AG20443 (cell line): Measurements from ENCODE around the gene CHID1.
A peak's percentile ranks its signal among the peaks of the same experiment; 100 is the strongest.

Source experiments
- DNase-seq: peaks from one replicate; pipeline ENCODE4 v3.0.0; 2012; ENCODE audit warnings: low spot score, mixed read lengths

Gene CHID1

GRCh38 chr11:910044-910588 lies 494 bp downstream of the CHID1 start:
- DNase-seq = peak; percentile 42

GRCh38 chr11:909406-909805 lies 1.2 kb downstream of the CHID1 start:
- DNase-seq = no peak

DNA sequence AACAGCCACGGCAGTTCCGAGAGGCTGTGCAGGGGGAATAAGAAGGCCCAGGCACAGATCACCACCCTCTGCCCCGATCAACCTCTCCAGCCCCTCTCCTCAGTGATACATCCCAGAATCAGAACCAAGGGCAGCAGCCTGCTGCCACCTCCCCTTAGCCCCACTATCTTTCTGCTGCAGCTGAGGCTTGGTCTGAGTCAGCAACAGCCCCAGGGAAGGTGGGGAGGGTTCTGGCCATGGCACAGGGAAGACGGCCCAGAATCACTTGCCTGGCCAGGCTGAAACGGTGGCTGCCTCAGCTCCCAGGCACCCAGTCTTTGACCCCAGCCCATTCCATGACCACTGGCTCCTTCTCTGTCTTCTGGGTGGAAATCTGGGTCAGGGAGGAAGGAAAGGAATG lies 2.3 kb downstream of the CHID1 start:
- no peak for DNase-seq

DNA sequence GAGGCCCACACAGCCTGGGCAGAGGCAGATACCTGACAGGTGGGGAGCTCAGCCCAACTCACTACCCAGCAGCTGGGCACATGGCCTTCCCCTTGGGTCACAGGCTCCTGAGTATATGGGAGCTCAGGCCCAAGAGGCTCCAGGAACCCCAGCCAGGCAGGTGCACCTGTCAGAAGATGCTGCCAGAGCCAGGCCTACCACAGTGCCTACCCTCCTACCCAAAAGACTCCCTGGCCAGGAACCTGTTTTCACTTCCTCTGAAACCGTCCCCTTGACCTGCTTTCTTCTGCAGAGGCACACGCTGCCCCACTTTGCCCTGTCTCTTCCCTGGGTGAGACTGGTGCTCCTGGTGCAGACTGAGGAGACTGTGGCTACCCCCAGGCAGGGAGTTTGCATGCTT lies 2.9 kb downstream of the CHID1 start:
- no peak for DNase-seq

DNA sequence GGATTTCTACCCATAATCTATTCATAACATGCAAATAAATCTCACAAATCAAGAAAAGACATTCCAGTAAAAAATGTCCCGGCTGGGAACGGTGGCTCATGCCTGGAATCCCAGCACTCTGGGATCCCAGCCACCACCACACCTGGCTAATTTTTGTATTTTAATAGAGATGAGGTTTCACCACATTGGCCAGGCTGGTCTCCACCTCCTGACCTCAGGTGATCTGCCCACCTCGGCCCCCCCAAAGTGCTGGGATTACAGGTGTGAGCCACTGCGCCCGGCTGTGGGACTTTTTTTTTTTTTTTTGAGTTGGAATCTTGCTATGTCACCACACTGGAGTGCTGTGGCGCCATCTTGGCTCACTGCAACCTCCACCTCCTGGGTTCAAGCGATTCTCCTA lies 4.7 kb downstream of the CHID1 start:
- no peak for DNase-seq

- no peak for DNase-seq
These were observed 6.2 kb downstream of the CHID1 start for GRCh38 chr11:904380-904779.

- DNase-seq = no peak
These were observed 9.1 kb downstream of the CHID1 start for GRCh38 chr11:901452-902061.

GRCh38 chr11:900545-900944 lies 10.1 kb downstream of the CHID1 start:
- no peak for DNase-seq

- DNase-seq = no peak
These were observed 10.9 kb downstream of the CHID1 start for GRCh38 chr11:899724-900123.

DNA sequence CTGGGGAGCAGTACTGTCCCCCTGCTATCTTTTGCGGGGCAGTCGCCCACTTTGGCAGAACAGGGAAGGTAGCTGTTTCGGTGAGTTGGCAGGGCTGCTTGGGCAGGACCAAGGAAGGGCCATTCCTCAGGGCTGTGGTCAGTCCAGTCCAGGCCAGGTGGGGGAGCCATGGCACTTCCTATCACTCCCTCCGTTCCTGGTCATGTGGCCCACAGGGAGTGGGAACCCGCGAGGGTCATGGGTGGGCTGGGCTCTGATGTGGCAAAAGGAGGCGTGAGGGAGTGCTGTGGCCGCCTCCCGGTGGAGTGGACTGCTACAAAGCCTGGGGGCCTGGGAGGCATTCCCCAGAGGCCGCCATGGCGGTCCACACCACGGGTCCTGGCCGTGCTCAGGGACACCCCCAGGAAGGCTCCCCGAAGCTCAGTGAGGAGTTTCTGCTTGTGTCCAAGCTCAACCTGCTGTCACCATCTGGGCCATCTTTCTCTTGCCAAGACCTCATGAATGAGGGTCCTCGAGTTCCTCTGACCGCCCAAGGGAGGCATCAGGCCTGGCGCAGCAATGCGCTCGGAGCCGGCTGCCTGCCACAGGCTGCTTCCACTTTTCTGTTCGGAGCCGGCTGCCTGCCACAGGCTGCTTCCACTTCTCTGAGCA lies 11.9 kb downstream of the CHID1 start:
- peak; percentile 33 for DNase-seq

DNA sequence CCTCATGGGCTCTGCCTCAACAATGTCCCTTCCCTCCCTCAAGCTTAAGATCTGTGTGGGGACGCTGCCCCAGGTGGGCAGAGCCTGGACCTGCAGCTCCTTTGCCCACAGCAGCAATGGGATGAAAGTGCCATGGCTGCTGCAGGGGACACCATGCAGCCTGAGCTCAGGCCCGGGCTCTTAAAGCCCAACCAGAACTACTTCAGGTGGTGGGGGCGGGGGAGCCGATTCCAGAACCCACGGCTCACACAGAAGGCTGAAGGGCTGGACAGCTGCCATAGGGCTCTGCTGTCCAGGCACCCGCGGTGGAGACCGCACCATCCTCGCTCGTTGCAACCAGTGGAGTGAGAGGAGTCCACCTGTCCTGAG lies 12.5 kb downstream of the CHID1 start:
- DNase-seq = peak; percentile 37

- no peak for DNase-seq
These were observed 13.1 kb downstream of the CHID1 start for GRCh38 chr11:897253-898142.

GRCh38 chr11:895331-896110 lies 15.1 kb downstream of the CHID1 start:
- no peak for DNase-seq

GRCh38 chr11:894575-895201 lies 15.9 kb downstream of the CHID1 start:
- no peak for DNase-seq

DNA sequence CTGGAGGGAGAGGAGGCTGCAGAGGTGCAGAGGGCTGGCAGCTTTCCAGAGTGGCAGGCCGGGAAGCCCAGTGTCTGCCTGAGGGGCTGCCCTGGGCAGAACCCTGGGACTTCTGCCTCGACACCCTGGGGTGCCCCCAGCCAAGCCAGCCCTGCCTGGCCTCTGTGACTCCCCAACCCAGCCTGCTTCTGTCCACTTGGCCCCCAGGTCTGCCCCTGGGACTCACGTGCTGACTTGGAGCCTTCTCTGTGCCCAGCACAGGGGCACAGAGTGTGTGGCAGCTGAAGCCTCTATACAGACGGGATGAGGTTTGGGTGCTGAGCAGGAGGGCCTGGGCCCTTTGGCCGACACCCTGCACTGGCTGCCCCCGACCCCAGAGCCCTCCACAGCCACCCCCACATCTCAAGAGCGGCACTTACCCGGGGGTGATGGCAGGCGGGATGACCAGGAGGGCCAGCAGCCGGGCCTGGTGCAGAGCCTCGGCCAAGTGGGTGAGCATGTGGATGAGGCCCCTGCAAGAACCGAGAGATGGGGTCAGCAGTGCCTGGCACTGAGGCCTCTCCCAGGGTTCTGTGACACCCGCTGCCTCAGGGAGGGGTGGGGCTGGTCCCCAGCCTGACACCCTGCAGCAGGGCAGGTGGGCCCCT lies 17.5 kb downstream of the CHID1 start:
- no peak for DNase-seq

DNA sequence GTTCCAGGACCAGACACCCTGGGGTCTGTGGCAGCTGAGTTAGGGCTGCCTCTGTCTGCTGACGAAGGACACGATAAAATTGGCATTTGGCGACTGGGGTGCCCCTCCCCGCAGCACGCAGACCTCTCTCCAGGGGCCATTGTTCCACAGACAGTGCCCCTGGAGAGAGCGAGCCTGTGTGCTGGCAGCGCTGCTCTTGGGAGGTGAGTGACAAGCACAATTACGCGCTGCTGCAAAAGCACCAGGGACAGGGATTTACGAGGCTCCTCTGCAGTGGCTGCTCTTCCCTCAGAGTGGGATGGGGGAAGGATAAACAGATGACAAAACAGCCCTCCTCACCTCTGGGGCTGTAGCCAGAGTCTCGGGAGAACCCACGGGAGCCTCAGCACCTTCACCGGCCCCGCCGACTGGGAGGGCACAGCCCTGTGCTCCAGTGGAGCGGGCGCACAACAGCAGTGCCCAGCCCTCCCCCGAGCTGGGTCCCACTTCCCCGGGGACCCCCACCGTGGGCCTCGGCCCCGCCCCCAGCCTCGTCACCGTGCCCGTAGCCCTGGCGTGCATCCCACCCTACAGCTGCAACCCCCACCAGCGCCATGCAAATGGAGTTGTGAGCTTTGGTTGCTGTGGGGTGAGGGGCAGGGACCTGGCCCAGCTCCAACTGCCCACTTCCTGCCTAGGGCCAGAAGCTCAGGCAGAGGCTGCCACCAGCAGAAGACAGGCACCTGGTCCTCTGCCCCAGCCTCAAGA lies 19.6 kb downstream of the CHID1 start:
- DNase-seq = no peak

DNA sequence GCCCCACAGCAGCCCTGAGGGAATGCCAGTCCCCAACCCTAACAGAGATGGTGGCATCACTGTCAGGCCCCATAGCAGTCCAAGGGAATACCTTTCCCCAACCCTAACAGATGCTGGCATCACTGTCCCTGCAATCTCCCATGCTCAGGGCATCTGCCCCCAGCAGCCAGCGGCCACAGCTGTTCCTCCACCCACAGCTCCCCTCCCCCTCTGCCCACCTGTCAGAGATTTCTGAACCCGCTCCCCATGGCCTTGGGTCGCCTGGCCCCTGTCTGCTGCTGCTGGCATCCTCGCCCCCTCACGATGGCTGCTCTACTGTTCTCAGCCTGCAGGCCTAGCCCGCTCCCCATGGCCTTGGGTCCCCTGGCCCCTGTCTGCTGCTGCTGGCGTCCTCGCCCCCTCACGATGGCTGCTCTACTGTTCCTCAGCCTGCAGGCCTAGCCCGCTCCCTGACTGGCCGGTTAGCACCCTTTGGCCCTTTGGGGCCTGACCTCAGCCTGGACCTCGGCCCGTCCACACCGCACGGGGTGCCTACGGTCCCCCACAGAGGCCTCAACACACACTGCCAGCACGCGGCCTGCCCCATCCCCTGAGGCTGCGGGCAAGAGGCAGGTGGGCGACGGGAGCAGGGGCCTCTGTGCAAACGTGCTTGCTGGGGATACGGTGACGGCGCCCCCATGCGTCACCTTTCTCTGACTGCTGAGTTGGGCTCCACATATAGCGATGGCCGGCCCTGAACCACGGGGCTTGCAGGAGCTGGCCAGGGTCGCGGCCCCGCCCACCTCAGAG lies 20.7 kb downstream of the CHID1 start:
- no peak for DNase-seq

DNA sequence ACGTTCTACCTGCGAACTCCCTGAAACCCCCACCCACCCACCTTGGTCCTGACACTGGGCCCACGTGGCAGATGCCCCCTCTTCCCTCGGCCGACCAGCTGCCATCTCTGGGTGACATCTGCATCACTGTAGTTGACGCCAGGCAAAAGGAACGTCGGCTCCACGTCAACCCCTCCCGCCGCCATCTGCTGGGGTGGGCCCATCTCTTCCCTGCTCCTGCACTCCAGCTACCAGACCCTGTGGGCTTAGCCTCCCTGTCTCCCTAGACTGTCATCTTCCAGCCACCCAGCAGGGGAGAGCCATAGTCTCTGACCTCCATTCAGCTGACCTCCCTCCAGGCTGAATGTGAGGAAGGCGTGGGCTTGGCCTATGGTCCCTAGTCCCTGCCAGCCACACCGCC lies 21.4 kb downstream of the CHID1 start:
- DNase-seq = no peak
